HepG2 (cell line): ENCODE measurements around the gene SLC16A3. TPM values are rescaled to one million over a fixed set of nuclear protein-coding genes. Genes with fewer than 3 reads are reported as not detected.

Source experiments
- ARID2 ChIP-seq: sonication (generic); formaldehyde crosslinking; IDR thresholded peaks from 2 replicates; pipeline ENCODE4 v1.8.1; 2022; ENCODE audit warnings: mild to moderate bottlenecking, missing genetic modification reagents, borderline replicate concordance
- BORCS8-MEF2B ChIP-seq: sonication (generic); formaldehyde crosslinking; IDR thresholded peaks from 2 replicates; pipeline ENCODE4 v1.8.0; 2022; ENCODE audit warnings: mild to moderate bottlenecking, missing genetic modification reagents
- CEBPZ ChIP-seq: IDR thresholded peaks from 2 replicates; pipeline ENCODE4 v1.6.1; 2012; ENCODE audit warnings: low read length, improper control_type of control experiment
- GFI1 ChIP-seq: sonication (generic); formaldehyde crosslinking; IDR thresholded peaks from 2 replicates; pipeline ENCODE4 v1.5.0; 2020; ENCODE audit warnings: missing genetic modification reagents, mild to moderate bottlenecking, borderline replicate concordance
- KDM2A ChIP-seq: sonication (generic); formaldehyde crosslinking; IDR thresholded peaks from 2 replicates; pipeline ENCODE4 v1.4.0; 2020; ENCODE audit warnings: low read depth, missing genetic modification reagents, borderline replicate concordance
- KLF6 ChIP-seq: IDR thresholded peaks from 2 replicates; pipeline ENCODE4 v1.8.0; 2016; ENCODE audit warnings: missing biosample characterization, missing genetic modification reagents
- LBX2 ChIP-seq: sonication (generic); formaldehyde crosslinking; IDR thresholded peaks from 2 replicates; pipeline ENCODE4 v1.5.0; 2020; ENCODE audit warnings: missing genetic modification reagents, mild to moderate bottlenecking, borderline replicate concordance
- MAX ChIP-seq: IDR thresholded peaks from 2 replicates; pipeline ENCODE4 v1.6.1; 2012; ENCODE audit warnings: inconsistent platforms
- MEIS1 ChIP-seq: sonication (generic); formaldehyde crosslinking; IDR thresholded peaks from 2 replicates; pipeline ENCODE4 v1.9.0; 2021; ENCODE audit warnings: mild to moderate bottlenecking, missing genetic modification reagents, moderate library complexity, borderline replicate concordance
- NPAS2 ChIP-seq: sonication (generic); formaldehyde crosslinking; IDR thresholded peaks from 2 replicates; pipeline ENCODE4 v1.8.0; 2022; ENCODE audit warnings: mild to moderate bottlenecking, missing genetic modification reagents, borderline replicate concordance
- RARG ChIP-seq: sonication (generic); formaldehyde crosslinking; IDR thresholded peaks from 2 replicates; pipeline ENCODE4 v1.4.0; 2020; ENCODE audit warnings: low read depth, mild to moderate bottlenecking, missing genetic modification reagents
- RXRA ChIP-seq: sonication (generic); formaldehyde crosslinking; IDR thresholded peaks from 2 replicates; pipeline ENCODE4 v1.5.1; 2020; ENCODE audit warnings: missing genetic modification reagents
- SMARCC2 ChIP-seq: fragments of 450-650 bp; IDR thresholded peaks from 2 replicates; pipeline ENCODE4 v1.6.1; 2017; ENCODE audit warnings: antibody characterized with exemption, mild to moderate bottlenecking
- SMYD3 ChIP-seq: sonication (generic); formaldehyde crosslinking; IDR thresholded peaks from 2 replicates; pipeline ENCODE4 v1.8.1; 2023; ENCODE audit warnings: mild to moderate bottlenecking, missing genetic modification reagents
- SRF ChIP-seq: IDR thresholded peaks from 2 replicates; pipeline ENCODE4 v1.6.1; 2011; ENCODE audit warnings: mild to moderate bottlenecking, low read depth, low read length, moderate library complexity
- TEAD2 ChIP-seq: sonication (generic); formaldehyde crosslinking; IDR thresholded peaks from 2 replicates; pipeline ENCODE4 v1.9.0; 2021; ENCODE audit warnings: missing genetic modification reagents
- YEATS4 ChIP-seq: sonication (generic); formaldehyde crosslinking; IDR thresholded peaks from 2 replicates; pipeline ENCODE4 v1.4.0; 2020; ENCODE audit warnings: missing genetic modification reagents, borderline replicate concordance
- ZBTB7A ChIP-seq: sonication (generic); formaldehyde crosslinking; IDR thresholded peaks from 2 replicates; pipeline ENCODE4 v1.8.0; 2022; ENCODE audit warnings: mild to moderate bottlenecking, missing genetic modification reagents
- ZFP91 ChIP-seq: sonication (generic); formaldehyde crosslinking; IDR thresholded peaks from 2 replicates; pipeline ENCODE4 v1.9.0; 2022; ENCODE audit warnings: missing genetic modification reagents, mild to moderate bottlenecking, borderline replicate concordance
- ZNF333 ChIP-seq: sonication (generic); formaldehyde crosslinking; IDR thresholded peaks from 2 replicates; pipeline ENCODE4 v1.4.0; 2020; ENCODE audit warnings: mild to moderate bottlenecking, missing genetic modification reagents, borderline replicate concordance
- ZNF335 ChIP-seq: sonication (generic); formaldehyde crosslinking; IDR thresholded peaks from 2 replicates; pipeline ENCODE4 v1.4.0; 2020; ENCODE audit warnings: missing genetic modification reagents
- ZNF34 ChIP-seq: sonication (generic); formaldehyde crosslinking; IDR thresholded peaks from 2 replicates; pipeline ENCODE4 v1.4.0; 2020; ENCODE audit warnings: mild to moderate bottlenecking, missing genetic modification reagents, borderline replicate concordance
- ZNF382 ChIP-seq: sonication (generic); formaldehyde crosslinking; IDR thresholded peaks from 2 replicates; pipeline ENCODE4 v1.5.0; 2020; ENCODE audit warnings: missing genetic modification reagents, mild to moderate bottlenecking, borderline replicate concordance
- ZNF652 ChIP-seq: IDR thresholded peaks from 2 replicates; pipeline ENCODE4 v1.6.1; 2016; ENCODE audit warnings: low read depth, borderline replicate concordance
- ZNF704 ChIP-seq: sonication (generic); formaldehyde crosslinking; IDR thresholded peaks from 2 replicates; pipeline ENCODE4 v1.8.1; 2023; ENCODE audit warnings: mild to moderate bottlenecking, inconsistent platforms, moderate library complexity, missing genetic modification reagents, borderline replicate concordance
- ZNF766 ChIP-seq: sonication (generic); formaldehyde crosslinking; IDR thresholded peaks from 2 replicates; pipeline ENCODE4 v1.5.0; 2020; ENCODE audit warnings: missing genetic modification reagents, borderline replicate concordance
- polyA plus RNA-seq, 8 experiments: library from polyadenylated mRNA; depleted of rRNA in 3 of 8; stranded (reverse) in 7 of 8; unstranded in 1 of 8; fragments of >200 nt; fragmentation: Illumina TruSeq in 4 of 8; extraction: Trizol in 4 of 8; gene quantifications; 2 replicates each; pipeline versions ENCODE4 v1.2.1 to v1.2.3, GENCODE V29; 2011 to 2016; ENCODE audit warnings: low read depth in 4 of 8, missing spikeins in 1 of 8, mixed read lengths in 1 of 8; ENCODE audit not compliant: insufficient read depth in 1 of 8
- total RNA-seq, 5 experiments: library from RNA; depleted of rRNA; stranded (reverse); fragments of >200 nt; fragmentation: Illumina TruSeq; extraction: Trizol; gene quantifications; 2 replicates each; pipeline ENCODE4 v1.2.3, GENCODE V29; 2016; ENCODE audit warnings: low read depth in 1 of 5

Gene SLC16A3
- total and polyA plus RNA-seq, 2 of the 13 experiments (the other 11 are each of a cell fraction or from before 2014, with no cell fraction given) = 242 to 349 TPM

- TF ChIP-seq ZNF704 (CRISPR knock-in tag) (no peak), ZNF382 (CRISPR knock-in tag) (no peak), YEATS4 (CRISPR knock-in tag) (0 out of 2 replicates have a peak, but pooled peaks have one; percentile 65), SMYD3 (peak; percentile 40; the same call in 1 of the 2 replicates), ZNF333 (CRISPR knock-in tag) (no peak; the same call in 1 of the 2 replicates), GFI1 (no peak), BORCS8-MEF2B (no peak), MEIS1 (CRISPR knock-in tag) (no peak; the same call in 1 of the 2 replicates), MAX (no peak), SRF (no peak), RXRA (0 out of 2 replicates have a peak, but pooled peaks have one; percentile 7), ZNF766 (no peak), ZNF335 (CRISPR knock-in tag) (peak; percentile 17; the same call in 1 of the 2 replicates), KDM2A (peak; percentile 98), ARID2 (CRISPR knock-in tag) (peak; percentile 56; the same call in 1 of the 2 replicates), CEBPZ (no peak), ZNF652 (CRISPR knock-in tag) (no peak), TEAD2 (CRISPR knock-in tag) (no peak), ZFP91 (peak; percentile 83; the same call in 1 of the 2 replicates), KLF6 (no peak), RARG (CRISPR knock-in tag) (no peak), ZBTB7A (CRISPR knock-in tag) (no peak), LBX2 (CRISPR knock-in tag) (no peak), NPAS2 (CRISPR knock-in tag) (no peak), ZNF34 (CRISPR knock-in tag) (no peak), SMARCC2 (no peak)
These were observed 13.8 kb downstream of the SLC16A3 start (continued) for GRCh38 chr17:82242698-82242976.
